GM19043 (cell line): ENCODE measurements around the gene ORMDL1.
"Not testable (repeated sequence)": the region's sequence is repeated elsewhere in the genome, so short reads cannot be mapped to it uniquely, and the experiment has no call there.

Experiments
- ATAC-seq: cut with Tn5 transposase; IDR thresholded peaks from one replicate; pipeline ENCODE4 v1.9.1; 2021; ENCODE audit warnings: low read depth; ENCODE audit not compliant: unreplicated experiment

Gene ORMDL1

GRCh38 chr2:189772212-189772611 lies 11.9 kb downstream of the ORMDL1 start:
- ATAC-seq = no peak

- ATAC-seq = no peak
Measured at GRCh38 chr2:189770590-189771322, 13.4 kb downstream of the ORMDL1 start.

- no peak for ATAC-seq
Measured at GRCh38 chr2:189763908-189764661, 20.1 kb downstream of the ORMDL1 start.

- ATAC-seq = peak; percentile 95
Measured at GRCh38 chr2:189762551-189763298, 21.4 kb downstream of the ORMDL1 start, which contains the start of gene OSGEPL1. Gene OSGEPL1, minus strand, starts transcription at chr2:189762792. Its CDS starts 1,152 bp downstream, at chr2:189761640.

- no peak for ATAC-seq
Measured at GRCh38 chr2:189762229-189762550, 21.9 kb downstream of the ORMDL1 start.

- ATAC-seq = not testable (repeated sequence)
Measured at GRCh38 chr2:189760154-189760553, 24.0 kb downstream of the ORMDL1 start.

GRCh38 chr2:189756311-189756952 lies 27.7 kb downstream of the ORMDL1 start:
- ATAC-seq = no peak

GRCh38 chr2:189751080-189751658 lies 33.0 kb downstream of the ORMDL1 start:
- no peak for ATAC-seq

- ATAC-seq = no peak
Measured at GRCh38 chr2:189729430-189729829, 54.7 kb downstream of the ORMDL1 start.

- no peak for ATAC-seq
Measured at GRCh38 chr2:189726849-189727248, 57.3 kb downstream of the ORMDL1 start.

- ATAC-seq = no peak
Measured at GRCh38 chr2:189726271-189726670, 57.9 kb downstream of the ORMDL1 start.

GRCh38 chr2:189723192-189723591 lies 60.9 kb downstream of the ORMDL1 start:
- no peak for ATAC-seq
